IMR-90 (cell line): ENCODE data around the gene RNH1. TPM values are rescaled to one million over a fixed set of nuclear protein-coding genes. Genes with fewer than 3 reads are reported as not detected.

ENCODE experiments used
- ATAC-seq: fragments of 200-7000 bp; cut with Tn5 transposase; 2 replicates; pipeline ENCODE4 v1.9.1; 2020; ENCODE audit warnings: low read depth, mild to moderate bottlenecking, moderate library complexity
- BruUV-seq: library from RNA; stranded (reverse); fragments of 400-500 nt; replicated peaks from 2 replicates; lab custom pipeline; 2021; lab: Mats Ljungman, UMichigan
- CTCF ChIA-PET: fragments of 300-600 bp; formaldehyde crosslinking; extraction: SDS; loops from one replicate; lab custom pipeline; 2021; ENCODE audit warnings: antibody characterized with exemption; lab: Yijun Ruan, JAX
- POLR2A ChIA-PET: fragments of 300-600 bp; sonication (Branson Sonifier 250); formaldehyde crosslinking; loops from one replicate; lab custom pipeline; 2022; ENCODE audit warnings: antibody characterized with exemption; ENCODE audit not compliant: unreplicated experiment; lab: Charles Lee
- DNase-seq: peaks from one replicate; pipeline ENCODE4 v3.0.0; 2013
- H2AFZ ChIP-seq: replicated peaks from 2 replicates; pipeline ENCODE3; 2013; ENCODE audit warnings: low read length, mild to moderate bottlenecking; ENCODE audit not compliant: poor library complexity
- H2AK5ac ChIP-seq: 2 replicates; pipeline ENCODE4 v1.6.1; 2013; ENCODE audit warnings: low read depth, low read length, inconsistent platforms
- H2AK9ac ChIP-seq: replicated peaks from 2 replicates; pipeline ENCODE3; 2013; ENCODE audit warnings: mild to moderate bottlenecking, low read depth, low read length, moderate library complexity; ENCODE audit not compliant: poor library complexity
- H2BK120ac ChIP-seq: 2 replicates; pipeline ENCODE4 v1.6.1; 2013; ENCODE audit warnings: low read depth, low read length, inconsistent platforms
- H2BK15ac ChIP-seq: 3 replicates; pipeline ENCODE4 v1.6.1; 2013; ENCODE audit warnings: low read depth, low read length, inconsistent platforms
- H2BK20ac ChIP-seq: 2 replicates; pipeline ENCODE4 v1.6.1; 2013; ENCODE audit warnings: low read depth, mild to moderate bottlenecking, inconsistent platforms, low read length, moderate library complexity
- H2BK5ac ChIP-seq: 2 replicates; pipeline ENCODE4 v1.6.1; 2013; ENCODE audit warnings: mild to moderate bottlenecking, low read depth, low read length, inconsistent platforms; ENCODE audit not compliant: poor library complexity, severe bottlenecking
- H3K14ac ChIP-seq: replicated peaks from 2 replicates; pipeline ENCODE4 v1.6.1; 2013; ENCODE audit warnings: low read depth, low read length, inconsistent platforms
- H3K18ac ChIP-seq: 2 replicates; pipeline ENCODE4 v1.6.1; 2013; ENCODE audit warnings: low read depth, low read length, control low read depth
- H3K23ac ChIP-seq: 2 replicates; pipeline ENCODE4 v1.6.1; 2013; ENCODE audit warnings: low read depth, low read length, inconsistent platforms
- H3K27ac ChIP-seq: 2 replicates; pipeline ENCODE4 v1.5.1; 2013; ENCODE audit warnings: mild to moderate bottlenecking, control low read depth, low read length; ENCODE audit not compliant: insufficient read depth
- H3K27me3 ChIP-seq: 2 replicates; pipeline ENCODE4 v1.6.1; 2013; ENCODE audit warnings: low read length; ENCODE audit not compliant: control insufficient read depth, insufficient read depth
- H3K36me3 ChIP-seq: 2 replicates; pipeline ENCODE4 v1.6.1; 2013; ENCODE audit warnings: low read length, mixed read lengths; ENCODE audit not compliant: control insufficient read depth, insufficient read depth
- H3K4ac ChIP-seq: 2 replicates; pipeline ENCODE4 v1.6.1; 2013; ENCODE audit warnings: low read depth, low read length, inconsistent platforms
- H3K4me1 ChIP-seq: 2 replicates; pipeline ENCODE4 v1.6.1; 2013; ENCODE audit warnings: low read length, mixed read lengths; ENCODE audit not compliant: control insufficient read depth, insufficient read depth
- H3K4me2 ChIP-seq: 2 replicates; pipeline ENCODE4 v1.6.1; 2013; ENCODE audit warnings: low read depth, mild to moderate bottlenecking, control low read depth, low read length, moderate library complexity
- H3K4me3 ChIP-seq: 2 replicates; pipeline ENCODE4 v1.5.1; 2013; ENCODE audit warnings: low read depth, mild to moderate bottlenecking, control low read depth, low read length, moderate library complexity; ENCODE audit not compliant: insufficient read depth
- H3K56ac ChIP-seq: 2 replicates; pipeline ENCODE4 v1.6.1; 2013; ENCODE audit warnings: low read length, inconsistent platforms; ENCODE audit not compliant: insufficient read depth; ENCODE audit errors: extremely low read depth
- H3K79me1 ChIP-seq, 2 experiments: 2 replicates each; pipeline ENCODE4 v1.6.1; 2013; ENCODE audit warnings: low read length in 2 of 2, inconsistent platforms in 1 of 2, low read depth in 1 of 2
- H3K9ac ChIP-seq: 2 replicates; pipeline ENCODE4 v1.6.1; 2013; ENCODE audit warnings: low read depth, low read length, control low read depth
- H3K9me1 ChIP-seq: 2 replicates; pipeline ENCODE4 v1.6.1; 2013; ENCODE audit warnings: low read length, inconsistent platforms; ENCODE audit not compliant: insufficient read depth
- H3K9me3 ChIP-seq: 2 replicates; pipeline ENCODE4 v1.6.1; 2013; ENCODE audit warnings: low read length; ENCODE audit not compliant: control insufficient read depth, insufficient read depth
- H4K20me1 ChIP-seq: 2 replicates; pipeline ENCODE4 v1.6.1; 2013; ENCODE audit warnings: low read length, inconsistent platforms; ENCODE audit not compliant: insufficient read depth
- H4K5ac ChIP-seq: 2 replicates; pipeline ENCODE4 v1.6.1; 2013; ENCODE audit warnings: mild to moderate bottlenecking, low read depth, low read length, control low read depth
- H4K8ac ChIP-seq, 2 experiments: 2 replicates each; pipeline ENCODE4 v1.6.1; 2013; ENCODE audit warnings: low read depth in 2 of 2, low read length in 2 of 2, control low read depth in 1 of 2, inconsistent platforms in 1 of 2
- H4K91ac ChIP-seq: 2 replicates; pipeline ENCODE4 v1.6.1; 2013; ENCODE audit warnings: low read depth, low read length, inconsistent platforms; ENCODE audit not compliant: insufficient read depth
- BHLHE40 ChIP-seq: fragments of 150-350 bp; IDR thresholded peaks from 2 replicates; pipeline ENCODE4 v1.6.1; 2016; ENCODE audit warnings: mild to moderate bottlenecking, low read depth, low read length
- CEBPB ChIP-seq: IDR thresholded peaks from 2 replicates; pipeline ENCODE4 v1.6.1; 2012; ENCODE audit warnings: low read depth, low read length, improper control_type of control experiment
- CHD1 ChIP-seq: IDR thresholded peaks from 2 replicates; pipeline ENCODE4 v1.6.1; 2012; ENCODE audit warnings: low read depth, low read length, improper control_type of control experiment
- CTCF ChIP-seq: conservative IDR thresholded peaks from 2 replicates; pipeline ENCODE4 v1.5.1; 2012; ENCODE audit warnings: mild to moderate bottlenecking, low read depth, low read length, improper control_type of control experiment
- ELK1 ChIP-seq: fragments of 150-350 bp; IDR thresholded peaks from 2 replicates; pipeline ENCODE4 v1.6.1; 2016; ENCODE audit warnings: low read depth, mild to moderate bottlenecking, low read length, moderate library complexity, borderline replicate concordance
- FOS ChIP-seq: fragments of 150-350 bp; IDR thresholded peaks from 2 replicates; pipeline ENCODE4 v1.6.1; 2016; ENCODE audit warnings: low read depth, low read length
- MAFK ChIP-seq: IDR thresholded peaks from 2 replicates; pipeline ENCODE4 v1.6.1; 2012; ENCODE audit warnings: low read depth, low read length, improper control_type of control experiment
- MAZ ChIP-seq: IDR thresholded peaks from 2 replicates; pipeline ENCODE4 v1.6.1; 2012; ENCODE audit warnings: low read depth, mild to moderate bottlenecking, low read length, improper control_type of control experiment, moderate library complexity, borderline replicate concordance
- MXI1 ChIP-seq: IDR thresholded peaks from 2 replicates; pipeline ENCODE4 v1.6.1; 2012; ENCODE audit warnings: low read depth, mild to moderate bottlenecking, low read length, moderate library complexity, borderline replicate concordance
- NFE2L2 ChIP-seq: fragments of 150-350 bp; IDR thresholded peaks from 2 replicates; pipeline ENCODE4 v1.6.1; 2016; ENCODE audit warnings: low read depth, mild to moderate bottlenecking, low read length
- POLR2A ChIP-seq: IDR thresholded peaks from 2 replicates; pipeline ENCODE4 v1.6.1; 2012; ENCODE audit warnings: mild to moderate bottlenecking, low read depth, low read length
- RAD21 ChIP-seq: IDR thresholded peaks from 2 replicates; pipeline ENCODE4 v1.6.1; 2012; ENCODE audit warnings: low read length, improper control_type of control experiment
- RFX5 ChIP-seq: IDR thresholded peaks from 2 replicates; pipeline ENCODE4 v1.8.0; 2012; ENCODE audit warnings: low read depth, mild to moderate bottlenecking, low read length, moderate library complexity
- SMC3 ChIP-seq: fragments of 150-350 bp; IDR thresholded peaks from 2 replicates; pipeline ENCODE4 v1.6.1; 2016; ENCODE audit warnings: low read depth, mild to moderate bottlenecking, antibody characterized with exemption, low read length, moderate library complexity
- USF2 ChIP-seq: fragments of 150-350 bp; IDR thresholded peaks from 2 replicates; pipeline ENCODE4 v1.6.1; 2017; ENCODE audit warnings: mild to moderate bottlenecking, antibody characterized with exemption, low read length, low read depth
- WGBS, 2 experiments: methylation state at CpG; one replicate each; pipeline versions ENCODE4 v1.1.5 to v1.1.7; 2013; ENCODE audit warnings: missing lambda C conversion rate in 2 of 2; ENCODE audit not compliant: insufficient read length in 1 of 2; ENCODE audit errors: extremely low coverage in 2 of 2; 5-methylcytosine and 5-hydroxymethylcytosine counted together
- dilution Hi-C: fragments of 300-500 bp; cut with HindIII; formaldehyde crosslinking; loops from one replicate; pipeline ENCODE4 v1.14.3; 2018; ENCODE audit warnings: low sequenced_read_pairs; ENCODE audit not compliant: unreplicated experiment
- in situ Hi-C: fragments of 300-500 bp; cut with MboI; formaldehyde crosslinking; loops from 3 replicates; pipeline ENCODE4 v1.14.3; 2019; ENCODE audit warnings: low sequenced_read_pairs, inconsistent platforms, mixed read lengths
- intact Hi-C: fragments of 100-400 bp; cut with micrococcal nuclease; formaldehyde crosslinking; loops from 2 replicates; pipeline ENCODE4 v1.10.0; 2022
- polyA plus RNA-seq, 3 experiments: library from polyadenylated mRNA; depleted of rRNA; stranded (reverse); fragments of >200 nt; gene quantifications; 2 replicates each; pipeline ENCODE4 v1.2.3, GENCODE V29; 2012; ENCODE audit warnings: low replicate concordance in 1 of 3
- total RNA-seq: library from RNA; depleted of rRNA; stranded (reverse); fragments of >200 nt; gene quantifications from 2 replicates; pipeline ENCODE4 v1.2.3, GENCODE V29; 2012

Gene RNH1
- total and polyA plus RNA-seq, 2 of the 4 experiments (the other 2 are of a cell fraction), result 138 to 247 TPM

GRCh38 chr11:468493-468892 lies 38.5 kb downstream of the RNH1 start:
- ChIA-PET POLR2A (no interaction called here), CTCF (no interaction called here)
- H3K9ac ChIP-seq, result no peak overlapping the region; the same call in 1 of the 2 replicates
- peak overlapping the region; percentile 21 for H2BK5ac ChIP-seq
- dilution Hi-C loops, result no loop called here
- no peak overlapping the region for H3K4me2 ChIP-seq
- H3K36me3 ChIP-seq, result peaks cover 6% of the 10 kb centered on the region
- no peaks in the 10 kb centered on the region for H4K20me1 ChIP-seq
- intact Hi-C loops, result loop anchor here (2.0 kb wide), 1 partner anchor 18 kb away; the partner anchor contains the start of gene PTDSS2
- H3K4me3 ChIP-seq, result no peak overlapping the region
- H2BK20ac ChIP-seq, result no peak overlapping the region
- no peak for DNase-seq
- H3K27me3 ChIP-seq, result no peaks in the 10 kb centered on the region
- H3K23ac ChIP-seq, result peak overlapping the region; percentile 1
- H2AK9ac ChIP-seq, result no peak overlapping the region
- peaks cover 5 to 60% of the 10 kb centered on the region in 2 experiments; a peak in 3 of 4 replicates for H3K79me1 ChIP-seq
- H3K4ac ChIP-seq, result peak overlapping the region; percentile 46; the same call in 1 of the 2 replicates
- H3K18ac ChIP-seq, result peak overlapping the region; percentile 45; the same call in 1 of the 2 replicates
- peaks cover 15% of the 10 kb centered on the region for H3K9me1 ChIP-seq
- in situ Hi-C loops, result no loop called here
- TF ChIP-seq MXI1 (no peak), MAFK (no peak), RFX5 (no peak), CEBPB (no peak), RAD21 (no peak), MAZ (no peak), CTCF (no peak), CHD1 (no peak), USF2 (no peak), FOS (no peak), POLR2A (no peak), NFE2L2 (no peak), ELK1 (no peak), SMC3 (no peak), BHLHE40 (no peak)
- peak overlapping the region; percentile 99; the same call in 1 of the 2 replicates for H3K27ac ChIP-seq
- 0 out of 2 replicates have a peak overlapping the region, but pooled peaks have one; percentile 0 for H3K14ac ChIP-seq
- peak overlapping the region; percentile 1 for H2AFZ ChIP-seq
- H4K8ac ChIP-seq, result peak overlapping the region in 1 of 2 experiments; percentile 99
- no peak overlapping the region for H3K56ac ChIP-seq
- 29% methylated on average over 4 of the region's 6 CpGs; no CpG with 5 or more reads in 1 of the 2 experiments for WGBS, 2 experiments
- no peaks in the 10 kb centered on the region for H3K9me3 ChIP-seq
- BruUV-seq, result no TSS peak
- H2BK15ac ChIP-seq, result no peak overlapping the region
- H2BK120ac ChIP-seq, result 0 out of 2 replicates have a peak overlapping the region, but pooled peaks have one; percentile 55
- peaks cover 17% of the 10 kb centered on the region for H3K4me1 ChIP-seq
- peak overlapping the region; percentile 17 for H2AK5ac ChIP-seq
- no peak for ATAC-seq
- no peak overlapping the region for H4K91ac ChIP-seq
- peak overlapping the region; percentile 18 for H4K5ac ChIP-seq
